Activated CD8-positive, alpha-beta memory T cell treated with anti-CD3 and anti-CD28 coated beads for 36 hours (primary cell): ENCODE data around the gene MPV17L2. TPM values are rescaled to one million over a fixed set of nuclear protein-coding genes. Genes with fewer than 3 reads are reported as not detected.
"Not testable (repeated sequence)": the region's sequence is repeated elsewhere in the genome, so short reads cannot be mapped to it uniquely, and the experiment has no call there.

Source experiments
- CTCF ChIA-PET: fragments of 350-600 bp; sonication (Branson Sonifier 250); formaldehyde crosslinking; loops from one replicate; lab custom pipeline; 2021; ENCODE audit warnings: antibody characterized with exemption; lab: Charles Lee
- POLR2A ChIA-PET: fragments of 350-600 bp; sonication (Branson Sonifier 250); formaldehyde crosslinking; loops from one replicate; lab custom pipeline; 2021; ENCODE audit warnings: antibody characterized with exemption; lab: Charles Lee
- total RNA-seq, 2 experiments: library from RNA; stranded (reverse); gene quantifications; one replicate each; pipeline ENCODE4 v1.2.3, GENCODE V29; 2021

MPV17L2 gene
- total RNA-seq, 2 experiments from 2014 or later: 20.4 to 21.6 TPM

- POLR2A ChIA-PET: not testable (repeated sequence)
- CTCF ChIA-PET: interaction anchor here (1.5 kb wide), 1 partner anchor 46 kb away, joined by 7 read pairs; no protein-coding TSS in a partner anchor
Observed at GRCh38 chr19:18159059-18159616, 33.9 kb upstream of the MPV17L2 start.

GRCh38 chr19:18159810-18160209, 33.2 kb upstream of the MPV17L2 start:
- ChIA-PET CTCF (interaction anchor here (0.9 to 1.5 kb wide), 5 partner anchors 8 to 120 kb away, joined by 3 to 8 read pairs (median 3); partner anchors contain the start of gene PIK3R2), POLR2A (no interaction called here)

DNA sequence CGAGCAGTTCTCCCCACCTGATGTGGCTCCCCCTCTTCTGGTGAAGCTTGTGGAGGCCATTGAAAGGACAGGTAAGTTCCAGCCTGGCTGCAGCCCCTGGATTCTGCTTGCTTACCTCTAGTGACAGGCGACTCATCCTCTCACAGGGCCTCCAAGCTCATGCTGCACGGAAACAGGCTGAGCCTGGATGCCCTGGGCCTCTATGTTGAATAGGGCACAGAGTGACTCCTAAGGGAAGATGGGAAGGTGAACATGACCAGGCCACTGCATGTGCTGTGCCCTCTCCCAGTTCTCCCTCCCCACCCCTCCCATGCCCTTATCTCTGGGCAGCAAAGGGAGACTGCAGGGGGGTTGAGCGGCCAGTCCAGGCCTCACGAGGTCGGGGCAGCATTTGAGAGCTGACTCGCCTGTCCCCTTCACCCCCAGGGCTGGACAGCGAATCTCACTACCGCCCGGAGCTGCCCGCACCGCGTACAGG, 32.5 kb upstream of the MPV17L2 start:
- ChIA-PET POLR2A (interaction anchor here (0.6 to 1.0 kb wide), 3 partner anchors 12 to 118 kb away, joined by 3 to 6 read pairs (median 3); no protein-coding TSS in a partner anchor), CTCF (interaction anchor here (0.6 to 2.0 kb wide), 17 partner anchors 9 to 250 kb away, joined by 3 to 10 read pairs (median 3); partner anchors contain the start of gene PIK3R2)

DNA sequence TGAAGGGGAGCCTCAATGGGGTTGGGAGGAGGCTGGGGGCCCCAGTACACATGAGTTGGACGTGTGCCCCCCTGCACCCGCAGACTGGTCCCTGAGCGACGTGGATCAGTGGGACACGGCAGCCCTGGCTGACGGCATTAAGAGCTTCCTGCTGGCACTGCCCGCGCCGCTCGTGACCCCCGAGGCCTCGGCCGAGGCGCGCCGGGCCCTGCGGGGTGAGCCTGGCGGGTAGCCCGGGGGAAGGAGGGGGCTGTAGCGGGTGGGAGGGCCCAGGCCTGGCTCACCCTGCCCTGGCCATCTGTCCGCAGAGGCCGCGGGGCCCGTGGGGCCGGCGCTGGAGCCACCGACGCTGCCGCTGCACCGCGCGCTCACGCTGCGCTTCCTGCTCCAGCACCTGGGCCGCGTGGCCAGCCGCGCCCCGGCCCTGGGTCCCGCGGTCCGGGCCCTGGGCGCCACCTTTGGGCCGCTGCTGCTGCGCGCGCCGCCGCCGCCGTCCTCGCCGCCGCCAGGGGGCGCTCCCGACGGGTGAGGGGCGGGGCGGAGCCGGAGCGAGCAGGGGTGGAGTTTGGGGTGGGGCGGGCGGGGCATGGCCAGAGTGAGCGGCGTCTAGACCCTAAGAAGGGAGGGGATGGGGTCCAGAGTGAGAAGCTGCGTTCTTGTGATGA, 31.9 kb upstream of the MPV17L2 start:
- ChIA-PET CTCF (interaction anchor here (0.6 to 2.0 kb wide), 19 partner anchors 9 to 249 kb away, joined by 3 to 10 read pairs (median 3); partner anchors contain the start of gene PIK3R2), POLR2A (interaction anchor here (0.6 to 1.0 kb wide), 3 partner anchors 13 to 118 kb away, joined by 3 to 6 read pairs (median 3); no protein-coding TSS in a partner anchor)

GRCh38 chr19:18161636-18162002, 31.4 kb upstream of the MPV17L2 start:
- POLR2A ChIA-PET: no interaction called here
- CTCF ChIA-PET: interaction anchor here (0.8 to 2.0 kb wide), 5 partner anchors 10 to 161 kb away, joined by 3 to 10 read pairs (median 3); no protein-coding TSS in a partner anchor

- ChIA-PET POLR2A (no interaction called here), CTCF (interaction anchor here (0.6 to 1.4 kb wide), 6 partner anchors 10 to 87 kb away, joined by 3 to 5 read pairs (median 3); no protein-coding TSS in a partner anchor)
Observed at GRCh38 chr19:18164072-18164471, 28.9 kb upstream of the MPV17L2 start.

DNA sequence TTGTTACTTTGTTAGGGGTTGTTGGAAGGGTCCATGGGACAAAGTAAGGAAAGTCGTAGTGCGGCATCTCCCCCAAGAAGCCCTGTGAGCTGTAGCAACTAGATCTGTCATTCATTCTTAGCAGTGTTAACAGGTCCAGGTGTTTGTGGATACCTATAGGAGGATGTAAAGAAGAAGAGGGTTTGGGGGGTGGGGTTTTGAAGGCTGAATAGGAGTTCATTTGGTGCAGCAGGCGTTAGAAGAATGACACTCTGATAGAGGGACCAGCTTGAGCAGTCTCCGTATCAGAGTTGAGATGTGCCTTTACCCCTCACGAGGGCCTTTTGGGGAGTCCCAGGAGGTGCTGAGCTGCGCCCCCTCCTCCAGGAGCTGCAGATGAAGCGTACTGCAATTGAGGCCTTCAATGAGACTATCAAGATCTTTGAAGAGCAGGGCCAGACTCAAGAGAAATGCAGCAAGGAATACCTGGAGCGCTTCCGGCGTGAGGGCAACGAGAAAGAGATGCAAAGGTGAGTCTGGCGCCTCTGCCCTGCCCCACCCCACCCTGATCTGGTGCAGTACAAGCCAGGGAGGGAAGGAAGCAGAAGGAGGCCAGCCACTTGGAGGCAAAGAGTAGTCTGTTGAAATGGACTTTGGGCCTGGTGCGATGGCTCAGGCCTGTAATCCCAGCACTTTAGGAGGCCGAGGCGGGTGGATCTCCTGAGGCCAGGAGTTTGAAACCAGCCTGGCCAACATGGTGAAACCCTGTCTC, 27.0 kb upstream of the MPV17L2 start:
- ChIA-PET POLR2A (no interaction called here), CTCF (interaction anchor here (0.6 to 0.7 kb wide), 2 partner anchors 33 to 246 kb away, joined by 3 to 4 read pairs; no protein-coding TSS in a partner anchor)

DNA sequence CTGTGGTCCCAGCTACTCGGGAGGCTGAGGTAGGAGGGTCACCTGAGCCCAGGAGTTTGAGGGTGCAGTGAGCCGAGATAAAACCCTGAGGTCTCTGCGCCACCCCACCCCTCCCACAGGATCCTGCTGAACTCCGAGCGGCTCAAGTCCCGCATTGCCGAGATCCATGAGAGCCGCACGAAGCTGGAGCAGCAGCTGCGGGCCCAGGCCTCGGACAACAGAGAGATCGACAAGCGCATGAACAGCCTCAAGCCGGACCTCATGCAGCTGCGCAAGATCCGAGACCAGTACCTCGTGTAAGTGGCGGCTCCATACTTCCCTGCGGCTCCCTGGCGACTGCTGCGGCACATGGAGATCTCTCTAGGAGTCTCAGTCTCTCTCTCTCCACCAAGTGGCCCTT, 26.0 kb upstream of the MPV17L2 start:
- CTCF ChIA-PET: interaction anchor here (1.2 to 2.1 kb wide), 3 partner anchors 49 to 235 kb away, joined by 3 to 8 read pairs (median 5); partner anchors contain the start of gene CCDC124
- POLR2A ChIA-PET: no interaction called here

DNA sequence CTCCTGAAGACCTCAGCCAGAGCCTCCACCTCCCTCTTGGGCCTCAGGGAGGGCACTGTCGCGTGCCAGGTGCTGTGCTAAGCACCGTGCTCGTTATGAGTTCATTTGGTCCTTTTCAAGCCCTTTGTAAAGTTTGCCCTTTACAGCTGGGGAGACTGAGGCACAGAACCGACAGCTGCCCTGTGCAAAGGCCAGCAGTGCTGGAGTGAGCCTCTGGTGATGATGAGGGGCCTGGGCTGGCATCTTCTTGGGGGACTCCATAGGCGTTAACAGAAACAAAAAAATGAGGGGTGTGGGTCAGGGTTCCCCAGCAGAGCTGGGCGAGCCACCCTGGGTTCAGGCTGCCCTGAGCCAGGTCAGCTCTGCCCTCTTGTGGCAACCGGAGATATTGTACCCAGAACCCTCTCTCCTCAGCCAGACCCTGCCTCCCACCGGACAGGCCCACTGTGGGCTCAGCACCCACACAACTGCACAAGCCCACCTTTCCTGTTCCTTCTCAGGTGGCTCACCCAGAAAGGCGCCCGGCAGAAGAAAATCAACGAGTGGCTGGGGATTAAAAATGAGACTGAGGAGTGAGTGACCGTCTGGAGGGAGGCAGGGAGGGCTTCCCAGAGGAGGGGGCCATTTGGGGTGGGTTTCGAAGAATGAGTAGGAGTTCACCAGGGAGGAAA, 24.9 kb upstream of the MPV17L2 start:
- ChIA-PET POLR2A (no interaction called here), CTCF (interaction anchor here (0.6 to 2.1 kb wide), 11 partner anchors 17 to 236 kb away, joined by 3 to 8 read pairs (median 4); partner anchors contain the start of genes CCDC124 and MAST3)

- POLR2A ChIA-PET: interaction anchor here (0.6 kb wide), 1 partner anchor 10 kb away, joined by 7 read pairs; no protein-coding TSS in a partner anchor
- CTCF ChIA-PET: interaction anchor here (0.9 to 2.1 kb wide), 8 partner anchors 17 to 161 kb away, joined by 3 to 8 read pairs (median 4); partner anchors contain the start of gene MAST3
Observed at GRCh38 chr19:18168673-18169381, 24.2 kb upstream of the MPV17L2 start.

GRCh38 chr19:18170714-18171255, 22.2 kb upstream of the MPV17L2 start:
- POLR2A ChIA-PET: no interaction called here

DNA sequence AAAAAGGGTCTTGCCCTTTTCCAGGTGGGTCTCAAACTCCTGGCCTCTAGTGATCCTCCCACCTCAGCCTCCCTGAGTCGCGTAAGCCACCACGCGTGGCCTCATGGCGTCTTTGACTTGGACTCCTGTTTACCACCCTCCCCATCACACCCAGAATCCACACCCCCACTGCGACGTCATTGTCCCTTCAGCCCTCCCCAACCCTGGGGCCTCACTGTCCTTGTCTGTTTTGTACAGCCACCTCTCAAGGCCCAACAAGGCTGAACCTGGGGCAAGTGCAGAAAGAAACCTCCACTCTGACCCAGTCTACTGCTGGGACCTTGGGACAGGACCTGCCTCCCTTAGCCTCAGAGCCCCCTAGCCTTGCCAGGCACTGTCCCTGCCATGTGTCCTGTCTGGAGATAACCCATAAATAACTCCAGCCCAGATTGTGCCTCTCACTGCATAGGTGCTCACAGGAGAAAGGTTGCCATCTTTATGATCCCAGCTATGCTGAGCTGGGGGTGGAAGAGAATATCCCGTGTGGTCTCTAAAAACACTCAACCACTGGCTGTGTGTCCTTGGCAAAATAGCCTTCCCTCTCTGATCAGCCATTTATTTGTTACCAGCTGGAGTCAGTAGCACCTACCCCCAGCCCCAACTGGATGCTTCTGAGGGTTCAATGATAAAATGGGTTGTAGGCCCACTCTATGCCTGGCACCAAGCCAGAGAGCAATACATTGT, 21.3 kb upstream of the MPV17L2 start:
- ChIA-PET POLR2A (no interaction called here), CTCF (interaction anchor here (0.6 to 1.2 kb wide), 3 partner anchors 11 to 145 kb away, joined by 4 to 5 read pairs (median 4); no protein-coding TSS in a partner anchor)

More at GRCh38 chr19:18170714-18171255, 22.2 kb upstream of the MPV17L2 start:
- CTCF ChIA-PET: interaction anchor here (1.0 kb wide), 1 partner anchor 10 kb away, joined by 4 read pairs; no protein-coding TSS in a partner anchor

DNA sequence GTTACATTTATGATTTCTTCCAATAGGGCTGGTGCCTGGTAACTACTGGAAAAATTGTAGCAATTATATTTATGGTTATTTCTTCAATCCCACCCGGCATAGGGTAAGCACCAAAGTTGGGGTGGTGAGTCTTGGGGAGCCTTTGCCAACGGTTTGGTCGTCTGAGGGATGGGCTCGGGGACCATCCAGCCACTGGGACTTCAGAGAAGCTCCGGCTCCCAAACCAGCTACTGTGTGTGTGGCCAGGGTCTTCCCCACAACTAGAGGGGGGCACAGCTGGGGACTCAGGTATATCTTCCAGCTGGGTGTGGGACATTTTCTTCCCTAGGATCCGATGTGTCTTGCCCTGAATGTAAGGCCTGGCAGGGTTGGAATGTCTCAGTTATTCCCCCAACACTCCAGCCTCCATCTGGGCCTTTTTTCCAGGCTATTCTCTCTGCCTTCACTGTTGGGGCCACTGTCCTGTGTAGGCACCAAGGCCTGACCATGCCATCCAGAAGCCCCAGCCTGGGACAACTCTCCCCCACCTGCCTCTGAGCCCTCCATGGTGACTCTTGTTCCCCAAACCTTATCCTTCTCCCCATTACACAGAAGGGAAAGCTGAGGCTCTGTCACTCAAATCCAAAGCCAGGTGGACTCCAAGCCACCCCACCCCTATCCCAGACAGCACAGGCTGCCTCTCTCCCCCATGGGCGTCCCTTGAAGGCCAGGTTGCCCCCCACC, 20.5 kb upstream of the MPV17L2 start:
- POLR2A ChIA-PET: no interaction called here
- CTCF ChIA-PET: interaction anchor here (0.6 to 1.2 kb wide), 2 partner anchors 12 to 144 kb away, joined by 4 to 5 read pairs; no protein-coding TSS in a partner anchor

DNA sequence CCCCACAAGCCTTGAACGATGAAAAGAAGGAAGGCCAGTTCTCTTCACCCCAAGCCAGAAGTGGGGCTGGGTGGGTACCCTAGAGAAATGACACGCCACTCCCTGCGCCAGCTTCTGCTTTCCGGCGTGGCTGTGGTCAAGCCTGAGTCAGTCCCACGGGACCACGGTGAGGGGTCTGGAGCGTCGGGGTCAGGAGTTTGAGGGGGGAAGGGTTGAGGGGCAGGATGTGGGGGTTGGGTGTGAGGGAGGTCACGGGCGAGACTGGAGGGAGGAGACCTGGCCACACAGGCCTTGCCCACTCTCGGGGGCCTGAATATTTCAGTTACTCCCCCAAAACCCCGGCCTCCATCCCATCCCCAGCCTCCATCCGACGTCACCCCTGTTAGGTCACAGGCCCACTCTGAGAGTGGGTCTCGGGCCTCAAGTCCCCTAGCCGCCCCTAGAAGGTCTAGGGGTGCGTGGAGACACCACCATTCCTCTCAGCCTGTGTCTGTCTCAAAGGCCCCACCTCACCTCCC, 19.9 kb upstream of the MPV17L2 start:
- CTCF ChIA-PET: interaction anchor here (1.2 kb wide), 1 partner anchor 13 kb away, joined by 5 read pairs; no protein-coding TSS in a partner anchor
- POLR2A ChIA-PET: no interaction called here

- ChIA-PET POLR2A (interaction anchor here (1.2 kb wide), 1 partner anchor 78 kb away, joined by 4 read pairs; no protein-coding TSS in a partner anchor), CTCF (interaction anchor here (0.6 to 1.0 kb wide), 2 partner anchors 9 to 22 kb away, joined by 3 read pairs; no protein-coding TSS in a partner anchor)
Observed at GRCh38 chr19:18173572-18174288, 19.3 kb upstream of the MPV17L2 start, which contains the start of gene IFI30. TSS of gene IFI30 (plus strand) at chr19:18173813. CDS start at chr19:18173842, 29 bp downstream.
